Endothelial cell of hepatic sinusoid (primary cell): ENCODE data around the gene PLA2G1B.

Experiments
- in situ Hi-C: cut with HindIII; loops from 2 replicates; pipeline ENCODE4 v1.10.0; 2017; ENCODE audit warnings: low sequenced_read_pairs

Gene PLA2G1B

DNA sequence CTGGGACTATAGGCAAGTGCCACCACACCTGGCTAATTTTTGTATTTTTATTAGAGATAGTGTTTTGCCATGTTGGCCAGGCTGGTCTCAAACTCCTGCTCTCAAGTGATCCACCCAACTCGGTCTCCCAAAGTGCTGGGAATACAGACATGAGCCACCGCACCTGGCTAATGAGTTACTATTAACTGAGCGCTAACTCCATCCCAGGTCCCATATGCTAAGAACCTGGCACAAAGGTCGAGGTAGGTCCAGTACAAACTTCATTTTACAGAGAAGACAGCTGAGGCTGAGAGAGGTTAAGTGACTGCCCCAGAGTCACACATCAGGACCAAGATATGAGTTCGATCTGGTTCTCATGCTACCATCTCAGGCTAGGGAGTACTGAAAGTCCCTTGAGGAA, 4.5 kb upstream of the PLA2G1B start:
- in situ Hi-C loops = no loop called here

DNA sequence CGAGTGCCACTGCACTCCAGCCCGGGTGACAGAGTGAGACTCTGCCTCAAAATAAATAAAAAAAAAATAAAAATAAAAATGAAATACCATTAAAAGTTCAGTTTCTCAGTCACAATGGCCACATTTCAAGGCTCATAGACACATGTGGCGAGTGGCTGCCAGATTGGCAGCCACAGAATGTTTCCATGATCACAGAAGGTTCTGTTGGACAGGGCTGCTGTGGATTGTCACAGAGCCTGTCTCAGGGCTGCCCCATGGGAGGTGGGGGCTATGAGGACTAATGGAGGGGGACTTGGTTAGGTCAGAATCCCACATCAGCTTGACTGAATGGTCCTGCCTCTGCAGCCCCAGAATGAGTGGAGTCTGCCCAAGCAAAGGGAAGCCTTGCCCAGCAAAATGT, 3.8 kb upstream of the PLA2G1B start:
- in situ Hi-C loops = no loop called here

DNA sequence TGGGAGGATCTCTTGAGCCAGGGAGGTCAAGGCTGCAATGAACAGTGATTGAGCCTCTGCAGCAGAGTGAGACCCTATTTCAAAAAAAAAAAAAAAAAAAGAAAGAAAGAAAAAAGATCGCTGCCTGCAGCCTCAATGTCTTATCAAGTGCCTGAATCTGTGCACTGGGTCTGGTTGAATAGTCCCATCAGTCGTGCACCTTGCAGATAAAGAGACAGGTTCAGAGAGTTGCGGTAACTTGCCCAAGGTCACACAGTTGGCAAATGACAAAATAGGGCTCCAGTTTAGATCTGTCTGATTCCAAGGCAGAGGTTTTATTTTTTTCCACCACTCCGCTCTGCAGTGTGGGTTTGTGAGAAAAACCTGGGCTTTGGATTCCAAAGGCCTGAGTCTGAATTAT, 649 bp upstream of the PLA2G1B start:
- in situ Hi-C loops = loop anchor here (10.0 kb wide), 1 partner anchor 57 kb away; no protein-coding TSS in a partner anchor

DNA sequence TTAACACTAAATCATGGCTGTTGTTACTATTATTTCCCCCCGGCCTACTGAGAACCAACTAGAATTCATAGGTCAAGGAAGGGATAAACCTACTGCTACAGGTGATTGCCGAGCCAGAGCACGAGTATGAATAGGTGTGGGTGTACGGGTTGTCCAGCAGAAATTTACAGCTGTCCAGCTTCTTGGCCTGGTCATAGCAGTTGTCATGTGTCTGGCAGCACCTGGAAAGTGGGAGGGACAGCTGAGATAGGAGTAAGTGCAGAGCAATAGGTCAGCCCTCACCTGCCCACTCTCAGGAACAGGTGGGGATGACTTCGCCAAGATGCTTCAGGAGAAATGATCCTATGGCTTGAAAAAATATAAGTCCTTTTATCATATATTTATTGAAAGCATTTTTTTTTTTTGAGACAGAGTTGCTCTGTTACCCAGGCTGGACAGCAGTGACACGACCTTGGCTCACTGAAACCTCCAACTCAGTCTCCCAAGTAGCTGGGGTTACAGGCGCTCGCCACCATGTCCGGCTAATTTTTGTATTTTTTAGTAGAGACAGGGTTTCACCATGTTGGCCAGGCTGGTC, 2.6 kb downstream of the PLA2G1B start:
- in situ Hi-C loops = loop anchor here (10.0 kb wide), 1 partner anchor 60 kb away; no protein-coding TSS in a partner anchor

DNA sequence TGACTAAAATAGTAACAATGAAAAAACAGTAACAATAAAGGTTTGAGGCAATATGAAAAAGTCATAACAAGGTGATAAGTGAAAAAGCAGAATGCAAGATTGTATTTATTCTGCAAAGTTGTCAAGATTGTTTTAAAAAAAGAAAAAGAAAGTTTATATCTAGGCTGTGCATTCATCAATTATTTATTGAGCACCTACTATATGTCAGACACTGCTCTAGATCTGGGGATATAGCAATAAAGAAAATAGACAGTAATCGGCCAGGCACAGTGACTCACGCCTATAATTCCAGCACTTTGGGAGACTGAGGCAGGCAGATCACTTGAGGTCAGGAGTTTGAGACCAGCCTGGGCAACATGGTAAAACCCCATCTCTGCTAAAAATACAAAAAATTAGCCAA, 3.8 kb downstream of the PLA2G1B start:
- in situ Hi-C loops = loop anchor here (10.0 kb wide), 1 partner anchor 61 kb away; no protein-coding TSS in a partner anchor

DNA sequence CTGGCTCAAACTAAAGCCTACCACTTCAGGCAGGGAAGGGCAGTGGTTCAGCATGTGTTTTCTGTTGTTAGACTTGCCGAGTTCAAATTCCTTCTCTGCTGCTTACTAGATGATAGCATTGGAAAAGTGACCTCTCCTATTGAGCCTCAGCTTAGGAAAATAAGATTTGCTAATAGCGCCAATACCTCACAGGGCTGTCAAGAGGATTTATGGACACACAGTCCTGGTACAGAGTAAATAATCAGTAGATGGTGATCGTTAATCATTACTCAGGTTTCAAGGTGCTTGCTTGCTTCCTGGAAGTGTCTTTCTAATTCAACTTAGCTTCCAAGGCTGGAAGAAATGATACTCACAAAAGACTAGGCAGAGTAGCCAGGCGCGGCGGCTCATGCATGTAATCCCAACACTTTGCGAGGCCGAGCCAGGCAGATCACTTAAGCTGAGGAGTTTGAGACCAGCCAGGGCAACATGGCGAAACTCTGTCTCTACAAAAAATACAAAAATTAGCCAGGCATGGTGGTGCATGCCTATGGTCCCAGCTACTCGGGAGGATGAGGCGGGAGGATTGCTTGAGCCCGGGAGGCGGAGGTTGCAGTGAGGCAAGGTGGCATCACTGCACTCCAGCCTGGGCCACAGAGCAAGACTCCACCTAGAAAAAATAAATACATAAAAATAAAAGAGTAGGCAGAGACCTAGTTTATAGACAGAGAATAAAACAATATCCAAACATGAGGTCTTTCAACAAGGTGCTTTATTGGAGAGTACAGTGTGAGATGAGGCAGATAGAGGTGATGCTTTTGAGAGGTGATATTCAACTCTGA, 6.0 kb downstream of the PLA2G1B start:
- in situ Hi-C loops = loop anchor here (10.0 kb wide), 1 partner anchor 63 kb away; no protein-coding TSS in a partner anchor

DNA sequence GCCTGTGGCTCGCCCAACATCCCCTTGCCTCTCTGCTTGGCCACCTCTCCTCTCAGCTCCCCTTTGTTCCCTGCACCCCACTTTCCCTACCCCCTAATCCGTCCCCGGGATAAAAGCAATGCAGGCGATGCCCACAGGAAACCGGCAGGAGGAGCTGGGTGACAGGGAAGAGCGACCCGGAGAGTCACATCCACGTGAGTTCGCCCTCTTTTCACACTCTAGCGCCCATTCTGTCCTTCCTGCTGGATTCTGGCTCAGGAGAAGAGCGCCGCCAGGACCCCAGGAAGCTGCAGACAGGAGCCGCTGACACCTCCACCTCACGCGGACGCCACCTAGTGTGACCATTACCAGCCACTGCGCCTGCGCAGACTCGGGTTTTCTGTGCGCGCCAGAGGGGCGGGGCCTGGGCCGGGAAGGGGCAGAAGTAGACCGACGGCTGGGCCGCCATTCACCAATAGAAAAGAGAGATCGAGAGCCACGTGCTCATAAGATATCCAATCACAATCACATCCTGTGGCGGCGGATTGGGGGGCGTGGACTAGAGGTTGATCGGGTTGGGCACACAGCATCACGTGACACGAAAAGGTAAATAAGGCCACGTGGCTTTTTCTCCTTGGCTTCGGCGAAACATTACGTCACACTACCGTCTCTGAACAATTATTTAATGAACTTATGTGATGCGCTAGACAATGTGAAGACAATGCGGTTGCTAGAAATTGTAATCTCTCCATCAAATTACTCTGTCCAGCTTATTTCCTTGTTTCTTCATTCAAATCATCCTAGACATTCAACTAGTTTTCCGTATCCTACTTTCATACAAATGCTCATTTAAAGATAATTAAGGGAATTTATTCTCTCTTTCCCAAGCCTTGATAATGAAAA, 10.1 kb downstream of the PLA2G1B start:
- in situ Hi-C loops = no loop called here

DNA sequence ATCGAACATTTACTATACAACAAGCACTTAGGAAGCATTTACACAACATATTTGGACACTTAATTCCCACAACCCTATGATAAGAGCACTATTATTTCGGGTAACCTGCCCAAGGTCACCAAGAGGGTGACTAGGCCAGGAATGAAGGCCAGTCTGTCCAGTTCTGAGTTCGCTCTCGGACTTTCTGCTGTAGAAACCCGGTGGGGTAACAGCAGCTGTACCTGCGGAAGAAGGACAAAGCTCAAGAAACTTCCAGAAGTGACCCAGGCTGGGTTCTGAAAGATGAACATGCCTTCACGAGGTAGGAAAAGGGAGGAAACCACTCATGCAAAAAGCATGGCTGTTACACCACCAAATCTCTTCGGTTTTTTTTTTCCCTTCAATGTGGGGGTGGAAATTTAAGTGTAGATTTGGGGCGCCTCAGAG, 10.8 kb downstream of the PLA2G1B start:
- in situ Hi-C loops = no loop called here

DNA sequence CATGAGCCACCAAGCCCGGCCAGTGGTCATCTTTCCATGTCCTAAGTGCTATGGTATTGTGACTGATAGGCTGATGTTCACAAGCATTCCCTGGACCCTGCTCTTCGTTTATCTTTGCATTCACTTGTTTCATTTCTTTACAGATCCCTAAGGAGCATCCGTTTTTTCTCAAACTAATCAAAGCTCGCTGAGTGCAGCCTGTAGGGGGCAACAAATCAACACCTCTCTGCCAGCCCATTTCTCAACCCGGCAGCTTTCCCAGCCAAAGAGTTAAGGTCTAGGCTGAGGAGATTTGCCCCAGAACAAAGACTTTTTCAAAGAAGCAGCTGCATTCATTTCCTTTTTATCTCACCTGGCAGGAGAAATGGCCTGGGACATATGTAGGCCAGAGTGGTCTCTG, 13.4 kb downstream of the PLA2G1B start:
- in situ Hi-C loops = no loop called here

DNA sequence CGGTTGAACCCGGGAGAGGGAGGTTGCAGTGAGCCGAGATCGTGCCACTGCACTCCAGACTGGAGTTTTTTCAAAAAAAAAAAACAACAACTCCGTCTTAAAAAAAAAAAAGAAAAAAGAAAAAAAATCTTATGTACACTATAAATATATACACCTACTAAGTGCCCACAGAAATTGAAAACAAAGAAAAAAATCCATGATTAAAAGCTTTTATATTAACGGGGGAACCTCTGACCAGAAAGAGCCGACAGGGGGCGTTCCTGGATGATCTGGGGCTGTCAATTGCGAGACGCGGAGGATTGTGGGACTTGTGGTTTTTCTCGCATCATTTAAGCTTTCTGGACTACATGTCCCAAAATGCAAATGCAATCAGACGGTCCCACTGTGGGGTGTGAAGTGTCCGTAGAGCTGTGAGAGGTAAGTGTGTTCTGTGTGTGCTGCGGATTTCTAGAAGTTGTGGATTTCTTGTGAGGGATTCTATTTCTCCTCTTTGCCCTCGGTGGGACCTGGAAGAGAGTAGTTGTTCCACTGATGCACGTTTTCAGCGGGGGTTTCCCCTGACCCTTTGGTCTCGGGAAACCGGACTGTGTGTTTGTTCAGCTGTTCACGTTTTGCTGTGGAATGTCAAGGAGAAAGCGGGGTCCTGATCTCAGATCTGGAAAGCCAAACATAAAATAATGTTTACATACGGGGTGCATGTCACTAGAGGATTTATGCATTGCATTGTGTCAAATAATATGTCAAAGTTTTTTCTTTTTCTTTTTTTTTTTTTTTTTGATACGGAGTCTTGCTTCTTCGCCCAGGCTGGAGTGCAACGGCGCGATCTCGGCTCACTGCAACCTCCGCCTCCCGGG, 25.4 kb downstream of the PLA2G1B start, which contains the start of gene SIRT4:
Gene SIRT4, plus strand, starts transcription at position 360 of the 854 bp plus-strand sequence. CDS start 1,241 bp downstream, outside the sequence.
- in situ Hi-C loops = loop anchor here (5.0 kb wide), 1 partner anchor 235 kb away; no protein-coding TSS in a partner anchor

DNA sequence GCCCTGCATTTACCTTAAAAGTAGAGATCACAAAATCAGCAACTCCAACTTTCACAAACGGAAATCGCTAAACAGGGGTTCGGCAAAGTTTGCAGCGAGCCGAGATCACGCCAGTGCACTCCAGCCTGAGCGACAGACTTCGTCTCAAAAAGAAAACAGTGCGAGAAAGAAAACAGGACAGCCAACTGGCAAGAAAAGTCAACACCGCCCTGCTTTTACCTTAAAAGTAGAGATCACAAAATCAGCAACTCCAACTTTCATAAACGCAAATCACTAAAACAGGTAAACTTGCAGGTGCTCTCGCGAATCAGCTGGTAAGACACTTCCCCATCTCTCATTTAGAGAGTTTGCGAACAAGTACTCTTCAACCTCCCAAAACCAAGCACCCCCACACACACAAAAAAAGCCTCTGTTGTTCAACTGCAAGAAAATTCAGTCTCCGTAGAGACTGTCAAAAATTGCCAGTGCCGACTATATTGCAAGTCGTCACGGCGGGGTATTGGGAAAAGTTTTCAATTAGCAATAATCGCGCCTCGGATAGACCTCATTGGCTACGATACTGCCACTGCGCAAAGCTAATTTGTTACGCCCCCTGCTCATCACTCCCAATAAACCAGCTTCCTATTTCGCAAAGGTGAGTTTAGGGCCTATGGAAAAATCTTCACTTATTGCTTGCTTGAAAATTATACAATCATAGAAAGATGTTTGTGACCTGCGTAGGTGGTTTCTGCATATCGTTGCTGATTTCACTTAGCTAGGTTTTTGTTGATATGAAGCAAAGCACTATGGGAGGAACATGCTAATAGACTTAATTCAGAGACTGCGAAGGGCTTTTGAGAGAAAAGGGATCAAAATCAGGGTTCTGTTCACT, 34.7 kb downstream of the PLA2G1B start, which contains the start of gene RNU4-1:
Gene RNU4-1, minus strand, starts transcription at position 577 of the 871 bp plus-strand sequence.
- in situ Hi-C loops = no loop called here

DNA sequence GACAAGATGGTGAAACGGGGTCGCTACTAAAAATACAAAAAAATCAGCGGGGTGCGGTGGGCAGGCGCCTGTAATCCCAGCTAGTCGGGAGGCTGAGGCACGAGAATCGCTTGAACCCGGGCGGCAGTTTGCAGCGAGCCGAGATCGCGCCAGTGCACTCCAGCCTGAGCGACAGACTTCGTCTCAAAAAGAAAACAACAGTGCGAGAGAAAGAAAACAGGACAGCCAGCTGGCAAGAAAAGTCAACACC, 35.2 kb downstream of the PLA2G1B start:
- in situ Hi-C loops = no loop called here

DNA sequence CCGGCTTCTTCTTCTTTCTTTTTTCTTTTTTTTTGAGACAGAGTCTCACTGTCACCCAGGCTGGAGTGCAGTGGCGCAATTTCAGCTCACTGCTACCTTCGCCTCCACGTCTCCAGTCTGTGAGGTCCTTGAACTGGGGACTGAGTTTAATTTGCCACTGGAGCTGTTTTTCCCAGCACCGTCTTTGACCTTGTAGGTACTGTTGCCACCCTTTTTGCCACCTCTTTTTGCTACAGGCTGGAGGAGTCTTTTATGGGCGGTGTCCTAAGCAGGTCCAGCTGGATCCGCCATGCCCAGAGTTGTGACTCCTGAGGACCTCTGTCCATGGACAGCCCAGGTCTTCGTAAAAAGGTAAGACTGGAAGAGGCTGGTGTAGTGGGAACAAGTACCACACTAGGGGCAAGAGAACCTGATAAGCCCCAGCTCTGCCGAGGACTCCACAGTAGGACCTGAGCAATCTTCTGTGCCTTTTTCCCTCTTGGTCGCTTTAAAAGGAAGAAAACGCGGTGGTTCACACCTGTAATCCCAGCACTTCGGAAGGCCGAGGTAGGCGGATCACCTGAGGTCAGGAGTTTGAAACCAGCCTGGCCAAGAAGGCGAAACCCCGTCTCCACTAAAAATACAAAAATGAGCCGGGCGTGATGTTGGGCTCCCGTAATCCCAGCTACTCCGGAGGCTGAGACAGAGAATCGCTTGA, 36.8 kb downstream of the PLA2G1B start:
- in situ Hi-C loops = no loop called here

DNA sequence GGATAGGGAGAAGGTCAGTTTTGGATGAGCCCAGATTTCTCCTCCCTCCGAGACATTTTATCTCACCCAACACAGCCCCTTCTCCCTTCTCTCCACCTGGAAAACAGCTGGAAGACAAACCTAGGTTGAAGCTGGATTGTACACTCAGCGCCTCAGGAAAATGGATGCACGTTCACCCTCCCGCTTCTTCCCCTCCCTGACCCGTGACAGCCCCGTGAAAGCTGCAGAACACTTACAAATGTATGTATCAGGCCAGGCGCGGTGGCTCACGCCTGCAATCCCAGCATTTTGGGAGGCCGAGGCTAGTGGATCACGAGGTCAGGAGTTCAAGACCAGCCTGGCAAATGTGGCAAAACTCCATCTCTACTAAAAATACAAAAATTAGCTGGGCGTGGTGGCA, 40.1 kb downstream of the PLA2G1B start:
- in situ Hi-C loops = no loop called here

DNA sequence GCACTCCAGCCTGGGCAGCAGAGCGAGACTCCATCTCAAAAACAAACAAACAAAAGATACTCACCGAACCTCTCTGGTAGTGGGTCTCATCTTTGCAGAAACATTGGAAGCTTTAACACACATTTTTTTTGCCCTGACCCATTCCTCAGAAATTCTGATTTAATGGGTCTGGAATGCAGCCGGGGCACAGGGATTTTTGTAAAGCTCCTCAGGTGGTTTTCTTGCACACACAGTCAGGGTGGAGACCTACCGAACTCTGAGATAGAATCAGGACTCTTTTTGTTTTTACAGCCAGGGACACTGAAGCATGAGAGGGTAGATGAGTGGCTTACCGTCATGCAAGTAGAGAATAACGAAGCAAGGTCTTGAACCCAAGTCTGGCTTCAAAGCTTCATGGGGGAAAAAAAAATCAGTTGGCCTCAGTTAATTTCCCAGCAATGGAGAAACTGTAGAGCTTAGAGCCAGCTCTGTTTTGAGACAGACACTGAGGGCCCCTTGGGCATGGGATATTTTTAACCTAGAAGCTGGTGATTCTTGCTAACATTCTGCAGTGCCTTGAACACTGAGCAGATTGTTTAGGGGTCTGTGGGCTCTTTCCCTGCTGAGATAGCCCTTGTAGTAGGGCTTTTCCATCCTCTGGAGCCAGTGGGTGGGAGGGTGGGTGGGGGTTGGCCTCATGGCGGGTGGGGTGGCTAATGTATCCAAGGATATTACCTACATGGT, 40.6 kb downstream of the PLA2G1B start:
- in situ Hi-C loops = no loop called here

DNA sequence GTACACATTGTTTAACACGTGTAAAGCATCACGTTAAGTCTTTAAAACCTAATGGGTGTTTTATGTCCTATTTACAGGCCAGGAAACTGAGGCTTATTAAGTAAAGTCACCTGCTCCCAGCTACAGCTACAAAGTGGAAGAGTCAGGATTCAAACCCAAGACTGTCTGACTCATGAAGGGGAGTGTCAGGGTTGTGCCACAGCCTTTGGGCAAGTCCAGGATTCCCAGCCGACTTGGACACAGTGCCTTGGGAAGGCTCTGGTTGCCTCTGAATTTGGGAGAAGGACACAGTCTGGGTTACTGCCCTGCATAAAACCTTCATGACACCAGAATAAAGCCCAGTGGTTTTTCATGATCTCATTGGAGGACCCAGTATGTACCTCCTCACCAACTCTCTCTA, 43.2 kb downstream of the PLA2G1B start:
- in situ Hi-C loops = no loop called here

DNA sequence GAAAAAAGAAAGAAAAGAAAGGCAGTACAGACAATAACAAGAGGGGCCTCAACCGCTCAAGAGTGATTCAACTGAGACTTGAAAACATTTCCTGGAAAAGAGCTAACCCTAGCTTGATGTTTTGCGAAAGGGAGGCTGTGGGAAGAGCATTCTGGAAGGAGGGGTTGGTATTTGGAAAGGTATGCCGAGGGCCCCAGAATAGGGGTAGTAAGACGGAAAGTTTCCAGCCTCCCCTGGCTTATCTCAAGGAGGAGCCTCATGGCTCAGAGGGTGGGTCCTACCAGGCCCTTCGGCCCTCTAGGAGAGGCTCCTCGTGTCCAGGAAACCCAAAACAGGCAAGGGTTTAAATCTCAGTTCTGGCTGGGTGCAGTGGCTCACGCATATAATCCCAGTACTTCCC, 44.3 kb downstream of the PLA2G1B start:
- in situ Hi-C loops = no loop called here
